Mesothelial cell of epicardium (in vitro differentiated cells): ENCODE results near the gene PHYHIPL. TPM values are rescaled to one million over a fixed set of nuclear protein-coding genes. Genes with fewer than 3 reads are reported as not detected.

Source experiments
- DNase-seq, 2 experiments: peaks; one replicate each; pipeline ENCODE4 v3.0.0; 2021; ENCODE audit warnings: low spot score in 2 of 2; ENCODE audit not compliant: unreplicated experiment in 2 of 2
- H3K27ac Mint-ChIP-seq: 2 replicates; pipeline ENCODE4 v1.8.0; 2021; ENCODE audit warnings: mixed read lengths
- H3K27me3 Mint-ChIP-seq: 2 replicates; pipeline ENCODE4 v1.8.0; 2021; ENCODE audit warnings: low read depth, mixed read lengths
- H3K36me3 Mint-ChIP-seq: 2 replicates; pipeline ENCODE4 v1.8.0; 2021; ENCODE audit warnings: mixed read lengths
- H3K4me1 Mint-ChIP-seq: 2 replicates; pipeline ENCODE4 v1.8.0; 2021; ENCODE audit warnings: mixed read lengths
- H3K4me3 Mint-ChIP-seq: 2 replicates; pipeline ENCODE4 v1.8.0; 2021; ENCODE audit warnings: mild to moderate bottlenecking, moderate library complexity, mixed read lengths
- H3K9me3 Mint-ChIP-seq: 2 replicates; pipeline ENCODE4 v1.8.0; 2021; ENCODE audit warnings: mixed read lengths
- total RNA-seq: library from RNA; stranded (reverse); gene quantifications from 3 replicates; pipeline ENCODE4 v1.2.1, GENCODE V29; 2021
- TF ChIP-seq, protein P1 (sequence below): fragments of 200-600 bp; sonication (generic); IDR thresholded peaks from one replicate; pipeline ENCODE4 v1.5.0; 2021; ENCODE audit warnings: antibody characterized with exemption; ENCODE audit not compliant: unreplicated experiment

The PHYHIPL gene
- total RNA-seq, 1 donor from 2014 or later: 0.56 TPM

DNA sequence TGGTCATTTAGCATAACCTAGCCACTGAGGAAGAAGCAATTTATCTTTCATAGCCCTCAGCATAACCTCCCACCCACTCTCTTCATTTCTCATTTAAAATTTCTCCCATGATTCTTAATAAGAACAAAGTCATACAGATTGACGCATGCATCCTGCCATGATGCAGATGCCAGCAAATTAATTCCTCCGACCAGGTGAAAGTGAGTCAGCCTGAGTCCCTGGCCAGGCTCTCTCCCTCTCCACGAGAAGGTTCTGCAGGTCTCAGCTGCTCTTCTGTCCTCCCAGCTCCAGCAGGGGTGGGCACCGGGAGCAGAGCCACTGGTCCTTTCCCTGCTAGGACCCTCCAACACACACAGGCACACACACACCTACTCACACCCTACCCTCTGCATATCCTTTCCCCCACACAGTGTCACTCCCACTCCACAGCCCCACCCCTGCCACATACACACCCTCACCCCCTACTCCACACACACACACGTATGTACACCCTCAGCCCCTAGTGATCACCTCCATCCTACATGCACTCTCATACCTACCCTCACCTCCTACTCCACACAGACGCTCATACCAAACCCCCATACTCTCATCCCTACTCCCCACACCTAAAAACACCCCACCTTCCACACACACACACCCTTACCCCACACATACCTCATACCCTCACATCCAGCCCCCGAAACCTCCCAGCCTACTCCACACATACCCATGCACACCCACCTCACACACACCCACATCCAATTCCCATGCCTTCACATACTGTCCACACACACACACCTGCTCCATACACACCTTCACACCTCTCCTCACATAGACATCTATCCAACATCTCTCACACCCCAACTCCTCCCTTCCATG is 107.9 kb downstream of the PHYHIPL start:
- Mint-ChIP-seq H3K36me3 (no peaks in the 10 kb centered on the region), H3K27ac (no peak overlapping the region)

DNA sequence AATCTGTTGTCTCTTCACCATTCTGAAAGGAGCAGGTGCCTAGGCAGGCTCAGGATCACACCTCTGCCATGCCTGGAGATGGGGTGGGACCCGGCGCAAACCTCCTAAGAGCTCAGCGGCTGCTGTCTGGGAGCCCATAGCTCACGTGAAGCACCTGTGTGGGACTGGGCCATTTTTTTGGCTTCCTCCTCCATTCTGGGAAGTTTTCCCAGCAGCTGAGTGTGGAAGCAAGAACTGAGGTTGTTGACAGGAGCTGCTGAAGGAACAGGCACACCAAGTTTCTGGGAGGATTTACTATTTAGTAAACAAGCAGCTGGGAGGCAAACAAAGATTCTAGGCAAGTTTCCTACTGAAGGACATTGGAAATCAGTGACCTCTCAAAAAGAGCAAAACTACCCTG is 108.6 kb downstream of the PHYHIPL start:
- Mint-ChIP-seq H3K9me3 (no peaks in the 10 kb centered on the region), H3K4me3 (no peak overlapping the region), H3K36me3 (no peaks in the 10 kb centered on the region), H3K4me1 (peaks cover 20% of the 10 kb centered on the region), H3K27me3 (peaks cover 32% of the 10 kb centered on the region), H3K27ac (no peak overlapping the region)
- no peak for DNase-seq
- TF ChIP-seq, protein P1, sequence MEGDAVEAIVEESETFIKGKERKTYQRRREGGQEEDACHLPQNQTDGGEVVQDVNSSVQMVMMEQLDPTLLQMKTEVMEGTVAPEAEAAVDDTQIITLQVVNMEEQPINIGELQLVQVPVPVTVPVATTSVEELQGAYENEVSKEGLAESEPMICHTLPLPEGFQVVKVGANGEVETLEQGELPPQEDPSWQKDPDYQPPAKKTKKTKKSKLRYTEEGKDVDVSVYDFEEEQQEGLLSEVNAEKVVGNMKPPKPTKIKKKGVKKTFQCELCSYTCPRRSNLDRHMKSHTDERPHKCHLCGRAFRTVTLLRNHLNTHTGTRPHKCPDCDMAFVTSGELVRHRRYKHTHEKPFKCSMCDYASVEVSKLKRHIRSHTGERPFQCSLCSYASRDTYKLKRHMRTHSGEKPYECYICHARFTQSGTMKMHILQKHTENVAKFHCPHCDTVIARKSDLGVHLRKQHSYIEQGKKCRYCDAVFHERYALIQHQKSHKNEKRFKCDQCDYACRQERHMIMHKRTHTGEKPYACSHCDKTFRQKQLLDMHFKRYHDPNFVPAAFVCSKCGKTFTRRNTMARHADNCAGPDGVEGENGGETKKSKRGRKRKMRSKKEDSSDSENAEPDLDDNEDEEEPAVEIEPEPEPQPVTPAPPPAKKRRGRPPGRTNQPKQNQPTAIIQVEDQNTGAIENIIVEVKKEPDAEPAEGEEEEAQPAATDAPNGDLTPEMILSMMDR: no peak

More for the DNA sequence above, 107.9 kb downstream of the PHYHIPL start:
- no peaks in the 10 kb centered on the region for H3K9me3 Mint-ChIP-seq
- TF ChIP-seq, protein P1: no peak
- no peak for DNase-seq
- peaks cover 26% of the 10 kb centered on the region for H3K27me3 Mint-ChIP-seq
- no peak overlapping the region for H3K4me3 Mint-ChIP-seq
- H3K4me1 Mint-ChIP-seq: peaks cover 20% of the 10 kb centered on the region

DNA sequence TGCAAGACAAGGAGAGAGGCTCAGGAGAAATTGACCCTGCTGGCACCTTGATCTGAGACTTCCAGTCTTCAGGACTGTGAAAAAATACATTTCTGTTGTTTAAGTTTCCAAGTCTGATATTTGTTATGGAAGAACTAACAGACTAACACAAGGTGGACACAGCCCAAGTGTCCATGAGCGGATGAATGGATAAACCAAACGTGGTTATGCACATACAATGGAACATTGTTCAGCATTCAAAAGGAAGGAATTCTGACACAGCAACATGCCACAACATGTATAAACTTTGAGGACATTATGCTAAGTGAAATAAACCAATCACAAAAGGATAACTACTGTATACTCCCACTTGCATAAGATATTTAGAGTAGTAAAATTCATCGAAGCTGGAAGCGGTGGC is 109.4 kb downstream of the PHYHIPL start:
- peaks cover 20% of the 10 kb centered on the region for H3K4me1 Mint-ChIP-seq
- TF ChIP-seq, protein P1: no peak
- no peaks in the 10 kb centered on the region for H3K36me3 Mint-ChIP-seq
- H3K27ac Mint-ChIP-seq: no peak overlapping the region
- H3K4me3 Mint-ChIP-seq: no peak overlapping the region
- H3K9me3 Mint-ChIP-seq: no peaks in the 10 kb centered on the region
- DNase-seq: no peak
- H3K27me3 Mint-ChIP-seq: peaks cover 32% of the 10 kb centered on the region

DNA sequence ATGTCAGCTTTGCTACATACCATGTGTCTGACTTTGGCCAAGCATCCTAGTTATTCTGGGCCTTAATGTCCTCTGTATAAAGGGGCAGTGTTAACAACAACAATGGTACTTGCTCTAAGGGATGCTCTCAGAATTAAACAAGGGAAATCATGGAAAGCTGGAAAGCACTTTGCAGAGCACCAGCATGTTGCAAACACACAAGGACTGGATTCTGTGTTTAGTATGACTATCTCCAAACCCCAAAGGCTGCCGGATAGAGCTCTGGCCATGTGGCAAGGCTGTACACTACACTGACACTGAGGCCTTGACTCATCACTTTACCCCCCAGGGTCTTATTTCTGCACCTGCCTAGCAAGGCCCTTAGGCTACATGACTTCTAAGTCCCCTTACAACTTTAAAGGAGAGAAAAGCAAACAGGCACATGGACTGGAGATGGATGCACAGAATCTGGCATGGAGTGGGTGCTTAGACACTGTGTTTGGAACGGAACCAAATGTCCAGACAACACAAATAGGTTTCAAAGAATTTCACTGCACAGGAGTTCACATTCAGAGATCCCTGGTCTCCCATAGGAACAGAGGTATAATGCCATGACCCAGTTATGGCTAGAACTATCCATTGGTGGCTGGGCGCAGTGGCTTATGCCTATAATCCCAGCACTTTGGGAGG is 111.3 kb downstream of the PHYHIPL start:
- no peak for DNase-seq
- TF ChIP-seq, protein P1: no peak
- H3K4me3 Mint-ChIP-seq: no peak overlapping the region
- no peak overlapping the region for H3K27ac Mint-ChIP-seq
- no peaks in the 10 kb centered on the region for H3K36me3 Mint-ChIP-seq
- H3K27me3 Mint-ChIP-seq: peaks cover 30% of the 10 kb centered on the region
- no peaks in the 10 kb centered on the region for H3K9me3 Mint-ChIP-seq
- peaks cover 16% of the 10 kb centered on the region for H3K4me1 Mint-ChIP-seq

DNA sequence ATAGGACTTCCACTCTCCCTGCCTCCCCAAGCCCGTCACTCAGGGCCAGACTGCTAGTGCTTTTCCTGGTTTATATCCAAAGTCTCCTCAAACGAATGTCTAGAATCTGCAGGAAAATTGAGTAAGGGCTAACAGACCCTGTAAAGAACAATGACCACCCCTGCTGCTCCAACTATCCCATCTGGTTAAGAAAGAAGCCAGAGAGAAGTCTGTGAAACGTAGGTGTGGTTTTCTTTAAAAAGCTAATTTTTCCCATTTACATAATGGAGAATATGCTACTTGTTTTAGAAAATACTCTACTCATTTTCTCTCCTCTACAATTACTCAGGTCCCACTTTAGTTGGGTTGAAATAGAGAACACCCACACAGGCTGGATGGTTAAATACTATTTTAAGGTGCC is 113.4 kb downstream of the PHYHIPL start:
- Mint-ChIP-seq H3K27ac (no peak overlapping the region), H3K36me3 (no peaks in the 10 kb centered on the region), H3K4me3 (no peak overlapping the region), H3K27me3 (peaks cover 22% of the 10 kb centered on the region), H3K4me1 (peaks cover under 1% of the 10 kb centered on the region), H3K9me3 (no peaks in the 10 kb centered on the region)
- DNase-seq: no peak
- TF ChIP-seq, protein P1: no peak
